LoVo (cell line): ENCODE data around the gene PHLDB1.

Source experiments
- DNase-seq: peaks from one replicate; pipeline ENCODE4 v3.0.0-alpha.2; 2016; ENCODE audit warnings: low spot score

The PHLDB1 gene

DNA sequence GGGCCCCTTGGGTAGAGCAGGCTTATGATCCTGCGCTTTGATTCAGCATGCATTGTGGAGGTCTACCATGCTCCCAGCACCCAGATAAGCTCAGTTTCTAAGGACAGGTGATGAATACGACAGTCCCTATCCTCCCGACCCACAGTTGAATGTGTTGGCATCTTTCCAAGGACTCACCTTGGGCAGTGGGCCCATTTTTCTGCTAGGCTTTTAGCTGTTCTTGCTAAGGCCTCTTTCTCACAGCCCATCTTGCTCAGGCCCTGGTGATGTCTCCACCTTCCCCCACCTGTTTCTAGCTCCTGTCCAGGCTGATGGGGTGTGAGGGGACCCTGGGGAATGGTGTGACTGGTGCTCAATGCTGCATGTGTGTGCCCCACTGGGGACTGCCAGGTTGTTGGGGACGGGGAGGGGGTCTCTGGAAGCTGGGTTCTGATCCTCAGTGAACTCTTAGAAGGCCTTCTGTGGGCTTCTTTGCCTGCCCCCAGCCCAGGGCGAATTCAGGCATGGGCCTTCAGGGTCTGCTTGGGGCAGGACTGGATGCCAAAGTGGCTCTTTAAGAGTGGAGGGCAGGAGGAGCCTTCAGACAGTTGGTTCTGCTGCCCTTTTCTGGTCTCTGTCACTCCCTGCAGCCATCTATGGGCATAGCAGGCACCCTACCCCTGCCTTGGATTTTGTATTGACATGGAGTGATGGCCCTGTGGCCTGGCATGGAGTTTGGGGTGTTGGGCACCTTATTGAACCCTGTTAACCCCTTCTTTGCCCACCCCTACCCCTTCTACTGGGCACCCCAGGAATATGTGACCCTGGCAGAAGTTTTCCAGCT lies 33.1 kb downstream of the PHLDB1 start:
- no peak for DNase-seq

DNA sequence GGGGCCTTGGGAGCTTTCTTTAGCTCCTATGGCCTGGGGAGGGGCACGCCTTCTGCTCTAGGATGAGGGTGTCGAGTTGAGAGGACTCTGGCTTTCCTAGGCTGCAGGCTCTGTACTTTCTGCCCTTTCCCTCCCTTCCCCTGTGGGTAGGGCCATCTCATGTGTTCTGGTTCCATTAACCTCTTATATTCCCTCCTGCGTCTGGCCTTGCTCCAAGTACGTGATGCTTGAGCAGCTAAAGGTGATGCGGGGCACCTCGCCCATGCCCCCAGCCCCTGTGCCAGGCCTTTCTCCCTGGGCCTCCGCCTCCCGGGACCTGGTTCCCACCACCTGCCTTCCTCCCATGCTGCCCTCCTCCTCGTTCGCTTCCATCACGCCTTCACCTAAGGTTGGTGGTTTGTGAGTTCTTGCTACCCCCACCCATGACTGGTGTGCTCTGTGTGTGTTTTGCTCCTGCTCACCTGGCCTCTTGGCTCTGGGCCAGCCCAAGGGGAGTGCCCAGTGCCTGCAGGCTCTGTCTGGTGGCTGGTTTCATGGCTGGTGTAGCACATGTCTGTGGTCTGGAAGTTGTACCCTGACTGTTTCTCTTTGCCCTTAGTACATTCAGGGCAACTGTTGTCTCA lies 34.1 kb downstream of the PHLDB1 start:
- DNase-seq, result no peak

DNA sequence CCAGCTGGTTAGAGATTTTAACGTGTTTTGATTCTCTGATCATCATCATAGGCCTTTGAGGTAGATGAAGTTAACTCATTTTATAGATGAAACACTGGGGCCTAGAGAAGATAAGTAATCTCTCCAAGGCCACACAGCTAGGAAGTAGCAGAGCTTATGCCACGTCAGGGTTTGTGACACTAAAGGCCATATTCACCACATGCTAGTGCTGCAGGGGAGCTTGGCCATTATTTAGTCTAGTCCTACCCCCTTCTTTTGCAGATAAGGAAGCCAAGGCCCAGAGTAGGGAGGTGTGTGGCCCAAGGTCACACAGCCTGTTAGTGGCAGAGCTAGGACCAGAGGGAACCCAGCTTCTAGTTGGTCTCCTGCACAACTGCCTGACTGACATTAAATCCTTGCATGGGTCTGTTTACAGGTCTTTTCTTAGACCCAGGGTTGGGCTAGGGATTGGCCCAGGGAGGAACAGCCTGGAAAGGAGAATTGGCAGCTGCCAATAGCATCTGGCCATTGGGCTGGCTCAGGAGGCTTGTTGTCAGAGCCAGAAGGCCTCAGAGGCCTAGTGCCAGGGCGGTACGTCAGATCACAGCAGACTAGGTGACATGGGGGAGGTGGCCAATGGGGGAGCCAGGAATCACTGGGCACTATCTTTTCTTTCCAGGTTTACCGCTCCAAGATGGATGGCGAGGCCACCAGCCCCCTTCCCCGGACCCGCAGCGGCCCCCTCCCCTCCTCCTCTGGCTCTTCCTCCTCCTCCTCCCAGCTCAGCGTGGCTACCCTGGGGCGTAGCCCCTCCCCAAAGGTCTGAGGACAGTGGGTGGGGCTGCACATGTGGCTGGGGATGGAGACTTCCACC lies 36.0 kb downstream of the PHLDB1 start:
- DNase-seq, result no peak

DNA sequence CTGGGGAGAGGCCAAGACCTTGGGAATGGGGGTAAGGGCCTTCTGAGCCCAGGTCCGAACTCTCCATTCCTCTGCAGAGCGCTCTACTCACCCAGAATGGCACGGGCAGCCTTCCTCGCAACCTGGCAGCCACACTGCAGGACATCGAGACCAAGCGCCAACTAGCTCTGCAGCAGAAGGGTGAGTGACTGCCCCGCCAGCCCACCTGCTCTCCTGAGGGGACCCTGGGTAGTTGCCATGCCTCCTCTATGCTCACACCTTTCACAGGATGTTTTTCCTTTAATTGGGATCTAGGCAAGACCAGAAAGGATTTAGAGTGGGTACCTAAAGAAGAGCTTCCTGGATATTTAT lies 36.6 kb downstream of the PHLDB1 start:
- DNase-seq, result no peak

DNA sequence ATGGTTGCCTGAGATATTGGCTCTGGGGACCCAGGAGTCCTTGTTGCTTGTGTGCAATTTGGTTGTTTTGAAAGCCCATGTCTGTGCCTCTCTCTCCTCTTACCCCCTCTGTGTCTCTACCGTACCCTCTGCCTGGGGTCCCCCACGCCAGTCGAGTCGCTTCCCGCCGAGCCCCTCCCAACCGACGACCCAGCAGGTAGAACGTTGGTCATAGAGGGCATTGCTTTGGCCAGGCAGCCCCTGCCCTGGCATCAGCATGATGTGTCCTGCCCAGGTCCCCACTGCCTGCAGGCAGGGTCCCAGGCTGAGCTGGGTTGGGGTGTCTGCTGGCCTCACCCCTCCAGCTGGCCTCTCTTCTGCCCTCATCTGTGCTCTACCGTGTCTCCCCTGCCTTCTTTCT lies 37.1 kb downstream of the PHLDB1 start:
- DNase-seq, result no peak

DNA sequence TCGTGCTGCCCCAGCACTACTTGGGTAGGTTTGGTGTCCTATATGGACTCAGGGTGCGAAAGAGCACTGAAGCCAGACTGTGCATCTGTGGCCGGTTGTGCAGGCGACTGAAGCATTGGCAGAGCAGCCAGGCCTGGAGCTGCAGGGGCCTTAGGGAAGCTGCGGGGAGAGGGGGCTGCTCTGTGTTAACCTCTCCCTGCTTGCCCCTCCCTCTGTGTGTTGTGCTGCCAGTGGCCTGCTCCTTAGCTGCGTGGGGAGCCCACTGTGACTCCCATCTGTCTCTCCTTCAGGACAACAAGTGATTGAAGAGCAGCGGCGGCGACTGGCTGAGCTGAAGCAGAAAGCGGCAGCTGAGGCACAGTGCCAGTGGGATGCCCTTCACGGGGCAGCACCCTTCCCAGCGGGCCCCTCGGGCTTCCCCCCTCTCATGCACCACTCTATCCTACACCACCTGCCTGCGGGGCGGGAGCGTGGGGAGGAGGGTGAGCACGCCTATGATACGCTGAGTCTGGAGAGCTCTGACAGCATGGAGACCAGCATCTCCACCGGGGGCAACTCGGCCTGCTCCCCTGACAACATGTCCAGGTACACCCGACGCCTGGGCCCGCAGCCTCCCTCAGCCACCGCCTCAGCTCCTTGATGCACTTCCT lies 37.8 kb downstream of the PHLDB1 start:
- no peak for DNase-seq

DNA sequence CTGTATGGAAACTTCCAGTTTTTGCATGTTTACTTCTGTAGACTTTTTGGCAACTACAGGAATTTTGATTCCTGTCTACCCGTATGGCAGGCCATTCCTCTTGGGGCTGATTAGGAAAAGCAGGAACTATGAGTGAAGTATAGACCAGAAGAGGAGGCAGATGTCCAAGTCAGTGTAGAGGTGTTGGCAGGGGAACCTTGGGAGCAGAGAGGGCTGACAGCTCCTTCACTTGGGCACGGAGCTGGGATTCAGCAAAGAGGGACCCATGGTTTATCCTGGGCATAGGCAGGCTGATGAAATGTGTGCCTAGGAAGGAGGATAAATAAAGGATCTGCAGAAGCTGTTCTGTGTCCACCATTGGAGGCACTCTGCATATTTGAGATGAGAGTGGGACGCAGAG lies 39.0 kb downstream of the PHLDB1 start:
- no peak for DNase-seq

DNA sequence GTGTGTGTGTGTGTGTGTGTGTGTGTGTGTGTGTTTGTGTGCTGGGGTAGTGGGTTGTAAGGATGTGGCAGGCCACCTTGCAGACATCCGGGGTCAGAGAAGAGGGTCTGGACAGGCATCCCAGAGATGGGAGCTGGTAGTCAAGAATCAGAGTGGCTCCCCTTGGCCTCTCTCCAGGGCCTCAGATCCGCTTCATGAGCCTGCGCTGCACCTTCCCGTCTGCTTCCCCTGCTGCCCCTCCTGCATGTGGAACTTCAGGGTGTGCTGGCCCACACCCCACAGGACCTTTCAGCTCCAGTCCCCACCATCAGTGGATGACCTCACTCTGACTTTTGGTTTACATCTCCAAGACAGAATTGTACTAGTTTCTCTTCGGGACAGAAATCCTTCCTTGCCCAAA lies 40.9 kb downstream of the PHLDB1 start:
- no peak for DNase-seq

DNA sequence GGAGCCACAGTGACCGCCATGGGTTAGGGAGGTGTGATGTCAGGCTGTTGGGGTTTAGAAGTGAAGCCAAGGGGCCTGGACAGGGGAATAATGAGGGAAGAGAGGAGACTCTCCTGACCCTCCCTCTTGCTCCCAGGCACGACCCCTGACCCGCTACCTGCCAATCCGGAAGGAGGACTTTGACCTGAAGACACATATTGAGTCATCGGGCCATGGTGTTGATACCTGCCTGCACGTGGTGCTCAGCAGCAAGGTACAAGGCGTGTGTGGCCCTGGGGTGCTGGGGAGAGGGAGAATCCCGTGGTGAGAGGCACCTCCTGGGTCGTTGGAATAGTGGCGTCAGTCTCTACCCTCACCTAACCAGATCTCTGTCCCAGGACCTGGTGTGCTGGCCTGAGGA lies 42.5 kb downstream of the PHLDB1 start:
- DNase-seq, result no peak

DNA sequence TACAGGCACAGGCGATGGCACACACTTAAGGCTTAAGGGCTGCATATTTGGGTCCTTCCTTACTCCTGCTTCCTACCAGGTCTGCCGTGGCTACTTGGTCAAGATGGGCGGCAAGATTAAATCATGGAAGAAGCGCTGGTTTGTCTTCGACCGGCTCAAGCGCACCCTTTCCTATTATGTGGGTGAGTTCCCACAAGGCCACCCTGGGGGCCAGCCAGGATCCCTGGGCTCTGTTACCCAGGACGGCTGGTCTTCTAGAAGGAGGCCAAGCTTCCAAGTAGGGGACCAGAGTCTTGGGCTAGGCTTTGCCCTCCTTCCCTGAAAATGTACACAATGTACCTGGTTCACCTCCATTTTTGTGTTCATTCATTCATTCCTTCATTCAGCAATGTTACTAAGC lies 43.0 kb downstream of the PHLDB1 start:
- DNase-seq, result no peak

DNA sequence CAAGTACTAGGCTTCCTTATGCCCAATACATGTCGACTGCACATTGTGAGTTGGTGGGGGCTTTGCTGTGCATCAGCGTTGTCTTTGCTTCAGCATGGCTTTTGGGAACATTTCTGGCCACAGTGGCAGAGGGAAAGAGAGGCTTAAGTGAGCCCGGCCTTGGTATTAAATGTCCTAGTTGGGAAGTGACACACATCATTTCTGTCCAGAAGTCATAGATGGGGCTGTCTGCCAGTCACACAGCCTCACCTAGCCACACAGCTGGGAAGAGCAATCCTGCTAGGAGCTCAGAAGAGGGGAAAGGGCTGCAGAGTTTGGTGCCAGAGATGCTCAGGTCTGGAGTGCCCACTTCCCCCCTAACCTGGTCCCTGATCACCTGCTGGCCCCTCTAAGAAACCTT lies 44.4 kb downstream of the PHLDB1 start:
- DNase-seq, result no peak

DNA sequence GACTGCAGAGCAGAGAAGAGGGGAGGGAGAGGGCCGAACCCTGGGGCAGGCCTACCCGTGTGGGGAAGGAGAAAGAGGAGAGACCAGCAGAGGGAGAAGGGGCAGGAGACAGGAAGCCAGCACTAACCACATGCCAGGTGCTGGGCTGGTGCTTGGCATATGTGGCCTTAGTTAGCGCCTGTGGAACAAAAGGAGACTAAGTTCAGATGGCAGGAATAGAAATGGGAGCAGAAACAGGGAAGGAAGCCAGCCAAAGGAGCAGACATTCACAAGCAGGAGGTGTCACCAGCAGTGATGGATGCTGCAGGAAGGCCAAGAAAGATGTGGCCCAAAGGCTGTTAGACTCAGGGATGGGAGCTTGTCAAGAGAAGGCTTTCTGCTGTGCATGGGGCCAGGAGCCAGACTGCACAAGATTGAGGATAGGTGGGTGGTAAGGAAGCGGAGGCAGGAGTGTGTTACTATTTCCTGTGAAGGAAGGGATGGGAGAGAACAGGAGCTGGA lies 45.3 kb downstream of the PHLDB1 start:
- DNase-seq, result no peak

DNA sequence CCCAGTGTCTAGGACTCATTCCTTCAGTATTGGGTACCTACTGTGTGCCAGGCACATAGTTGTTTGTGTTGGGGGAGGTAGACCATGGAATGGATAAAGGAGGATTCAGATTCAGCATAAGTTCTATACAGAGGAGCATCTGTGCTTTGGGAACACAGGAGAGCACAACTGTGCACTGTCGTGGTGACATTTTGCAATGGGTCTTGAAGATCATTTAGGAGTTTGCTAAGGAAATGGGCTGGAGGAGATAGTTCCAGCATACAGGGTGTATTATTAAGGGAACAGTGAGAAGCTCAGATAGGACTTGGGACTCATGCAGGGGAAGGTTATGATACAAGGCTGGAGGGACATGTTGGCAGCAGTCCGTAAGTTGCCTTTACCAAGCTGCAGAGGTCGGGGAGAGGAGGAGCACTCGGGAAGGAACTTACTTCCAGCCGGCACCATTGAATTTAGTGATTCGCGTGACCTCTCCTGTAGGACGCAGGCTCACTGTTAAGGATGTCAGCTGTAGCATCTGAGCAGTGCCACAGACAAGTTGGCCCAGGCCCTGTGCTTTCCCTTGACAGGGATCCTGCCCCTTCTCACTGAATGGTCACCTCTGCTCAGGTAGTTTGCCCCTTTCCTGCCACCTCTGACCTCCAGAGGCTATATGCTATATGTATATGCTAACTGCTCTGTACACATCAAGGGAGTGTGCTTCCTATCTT lies 46.4 kb downstream of the PHLDB1 start:
- DNase-seq, result no peak

DNA sequence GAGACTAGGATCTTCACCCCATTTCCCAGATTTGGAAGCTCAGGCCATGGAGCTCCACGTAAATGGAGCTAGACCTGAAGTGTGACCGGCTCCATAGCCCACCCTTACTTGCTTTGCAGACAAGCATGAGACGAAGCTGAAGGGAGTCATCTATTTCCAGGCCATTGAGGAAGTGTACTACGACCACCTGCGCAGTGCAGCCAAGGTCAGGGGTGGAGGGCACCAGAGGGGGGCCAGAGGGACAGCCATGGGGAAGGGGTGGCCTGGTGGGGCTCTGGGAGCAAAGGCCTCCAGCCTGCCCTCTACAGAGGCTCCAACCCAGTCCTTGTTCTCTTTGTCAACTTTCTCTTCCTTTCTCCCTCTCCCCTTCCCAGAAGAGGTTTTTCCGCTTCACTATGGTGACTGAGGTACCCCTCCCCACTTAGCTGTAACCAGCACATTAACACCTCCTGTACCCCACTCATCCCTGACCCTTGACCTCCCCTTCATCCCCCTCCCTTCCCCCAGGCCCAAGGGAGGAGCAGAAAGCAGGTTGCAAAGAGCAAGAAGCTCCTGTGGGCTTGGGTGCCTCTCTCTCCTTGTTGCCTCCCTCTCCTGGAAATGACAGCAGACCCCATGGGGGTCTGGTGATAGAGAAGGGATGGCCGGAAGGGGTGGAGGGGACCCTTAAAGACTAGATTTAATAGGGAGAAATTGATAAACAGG lies 48.2 kb downstream of the PHLDB1 start:
- no peak for DNase-seq

DNA sequence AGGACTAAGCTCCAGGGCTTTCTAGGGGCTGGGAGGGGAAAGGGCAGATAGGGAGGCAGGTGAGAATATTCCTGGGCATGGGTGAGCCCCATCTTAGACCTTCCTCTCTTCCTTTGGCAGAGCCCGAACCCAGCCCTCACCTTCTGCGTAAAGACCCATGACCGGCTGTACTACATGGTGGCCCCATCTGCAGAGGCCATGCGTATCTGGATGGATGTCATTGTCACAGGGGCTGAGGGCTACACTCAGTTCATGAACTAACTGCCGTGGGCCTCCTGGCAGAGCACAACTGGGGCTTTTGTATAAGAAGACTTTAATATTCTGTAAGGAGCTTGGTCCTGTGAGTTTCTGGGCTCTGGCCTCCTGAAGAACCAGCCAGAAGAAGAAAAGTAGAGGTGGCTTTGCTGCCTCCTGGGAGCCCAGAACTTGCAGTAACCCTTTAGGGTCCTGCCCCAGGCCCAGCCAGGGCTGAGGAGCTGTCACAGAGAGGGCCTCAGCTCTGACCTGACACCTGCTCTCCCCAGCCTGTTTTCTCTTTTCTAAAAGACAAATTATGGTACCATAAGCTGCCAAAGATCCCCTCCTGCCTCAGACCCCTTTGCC lies 49.2 kb downstream of the PHLDB1 start:
- DNase-seq, result no peak

DNA sequence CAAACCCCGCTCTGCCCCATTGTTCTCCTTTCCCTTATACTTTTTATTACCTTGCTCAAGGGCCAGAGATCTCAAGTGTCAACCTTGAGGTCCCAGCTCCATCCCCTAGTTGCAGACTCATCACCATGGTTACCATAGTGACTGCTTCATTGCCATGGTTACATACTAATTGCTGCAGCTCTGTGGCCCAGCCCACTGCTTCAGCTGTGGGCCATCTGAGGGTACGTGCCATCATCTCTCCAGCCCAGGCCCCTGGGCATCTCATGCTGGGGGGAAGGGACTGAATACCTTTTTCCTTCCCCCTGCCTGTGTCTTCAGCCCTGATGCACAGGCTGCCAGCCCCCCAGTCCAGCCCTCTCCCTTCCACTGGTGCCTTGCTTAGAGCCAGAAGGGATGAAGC lies 49.8 kb downstream of the PHLDB1 start:
- no peak for DNase-seq

DNA sequence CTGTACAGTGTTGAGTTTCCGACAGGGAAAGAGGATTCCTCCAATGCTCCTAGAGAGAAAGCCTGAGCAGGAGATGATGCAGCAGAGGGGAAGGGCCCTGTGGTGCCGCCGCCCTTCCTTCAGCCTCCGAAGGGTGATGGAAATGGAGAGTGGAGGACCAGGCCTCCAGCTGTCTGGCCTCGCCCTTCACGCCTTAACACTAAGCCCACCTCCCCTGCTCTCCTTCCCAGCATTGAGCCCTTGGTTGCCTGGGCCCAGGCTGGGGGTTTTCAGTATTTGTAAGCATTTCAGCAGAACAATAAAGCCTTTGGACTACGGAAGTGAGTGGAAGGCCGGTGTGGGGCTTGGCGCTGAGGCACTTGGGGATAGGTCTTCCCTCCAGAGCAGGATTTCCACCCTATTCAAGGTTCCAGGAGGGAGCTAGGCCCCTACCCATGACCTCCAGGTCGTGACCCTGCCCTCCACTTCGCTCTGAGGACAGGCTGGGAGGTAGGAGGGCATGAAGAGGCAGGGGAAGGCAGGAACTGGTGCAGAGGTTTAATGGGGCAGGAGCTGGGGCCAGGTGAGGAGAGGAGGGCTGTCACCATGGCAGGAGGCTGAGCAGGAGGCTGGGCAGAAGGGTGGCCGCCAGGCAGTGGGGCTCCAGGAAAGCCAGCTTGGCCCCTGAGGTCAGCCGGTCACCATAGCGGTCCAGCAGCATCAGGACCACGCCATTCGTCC lies 50.5 kb downstream of the PHLDB1 start:
- DNase-seq, result no peak

DNA sequence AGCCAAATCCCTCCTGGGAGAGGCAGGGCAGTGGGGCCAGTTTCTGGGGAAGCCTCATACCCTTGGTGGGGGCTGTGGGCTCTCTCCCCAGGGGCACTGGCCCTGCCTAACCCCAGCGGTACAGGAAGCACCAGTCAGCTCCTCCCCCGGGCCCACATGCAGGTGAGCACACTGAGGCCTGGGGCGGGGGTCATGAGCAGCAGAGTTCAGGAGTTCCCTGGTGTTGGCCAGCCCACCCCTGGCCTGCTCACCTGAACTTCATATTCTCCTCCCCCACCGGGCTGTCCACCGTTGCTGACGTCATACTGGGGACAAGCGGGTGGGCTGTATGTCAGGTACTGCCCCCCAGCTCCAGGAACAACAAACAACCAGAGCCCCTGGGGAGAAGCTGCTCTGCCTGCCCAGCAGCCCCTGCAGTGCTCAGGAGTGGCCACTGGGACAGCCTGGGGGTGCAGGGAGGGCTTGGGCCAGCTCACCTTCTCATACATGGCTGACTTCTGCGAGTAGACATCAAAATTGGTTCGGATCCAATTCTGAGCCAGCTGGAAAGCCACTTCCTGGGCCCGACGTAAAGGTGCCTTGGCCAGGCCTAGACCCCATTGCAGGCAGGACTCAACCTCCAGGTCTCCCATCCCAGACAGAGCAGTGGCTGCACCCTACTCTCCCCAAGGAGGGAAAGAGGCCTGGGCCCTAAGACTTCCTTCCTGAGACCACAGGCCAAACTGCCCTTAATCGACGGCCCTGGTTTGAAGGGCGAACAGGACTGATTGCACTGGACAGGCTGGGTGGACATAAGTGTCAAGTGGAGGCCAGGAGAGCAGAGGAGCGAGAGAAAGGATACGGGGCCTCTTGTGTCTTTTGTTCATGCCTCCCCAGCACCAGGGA lies 51.3 kb downstream of the PHLDB1 start:
- no peak for DNase-seq
